Right cardiac atrium (tissue), 5 donors: Measurements from ENCODE around the gene FGF14. TPM values are rescaled to one million over a fixed set of nuclear protein-coding genes. Genes with fewer than 3 reads are reported as not detected.
A peak's percentile ranks its signal among the peaks of the same experiment; 100 is the strongest.

Experiments used
- ATAC-seq, 2 donors: fragments of 200-7000 bp; cut with Tn5 transposase; one replicate each; pipeline versions ENCODE4 v1.8.0 to v1.9.1; 2020; ENCODE audit warnings: moderate library complexity in 2 of 2, mild to moderate bottlenecking in 1 of 2
- DNase-seq, 3 donors: peaks; one replicate each; pipeline ENCODE4 v3.0.0-alpha.2; 2020
- H3K27ac ChIP-seq: one replicate; pipeline ENCODE4 v1.5.1; 2013; ENCODE audit warnings: mild to moderate bottlenecking, low read length, control low read depth, moderate library complexity
- H3K27me3 ChIP-seq: one replicate; pipeline ENCODE4 v1.6.1; 2013; ENCODE audit not compliant: control insufficient read depth, insufficient read depth
- H3K4me1 ChIP-seq: one replicate; pipeline ENCODE4 v1.6.1; 2013; ENCODE audit warnings: low read length; ENCODE audit not compliant: control insufficient read depth, insufficient read depth
- H3K4me3 ChIP-seq: one replicate; pipeline ENCODE4 v1.5.1; 2013; ENCODE audit warnings: low read length, control low read depth
- H3K9me3 ChIP-seq: one replicate; pipeline ENCODE4 v1.6.1; 2013; ENCODE audit warnings: low read length; ENCODE audit not compliant: control insufficient read depth
- WGBS: extraction: QIAGEN DNeasy Blood & Tissue Kit; methylation state at CpG from one replicate; pipeline ENCODE4 v1.1.7; 2013; 5-methylcytosine and 5-hydroxymethylcytosine counted together
- intact Hi-C, 4 donors: fragments of 100-400 bp; cut with DNase I; formaldehyde crosslinking; loops; one replicate each; pipeline versions ENCODE4 v1.11.0 to v1.14.0; 2022 to 2023
- polyA plus RNA-seq: library from polyadenylated mRNA; stranded (reverse); fragments of 200-250 nt; gene quantifications from one replicate; pipeline ENCODE4 v1.2.3, GENCODE V29; 2013
- total RNA-seq, 4 donors: library from RNA; stranded (reverse); fragmentation: NEBNext Ultra II Directional; extraction: Animal tissue kit (Norgen Biotek cat#: 25700); gene quantifications; one replicate each; pipeline ENCODE4 v1.2.1, GENCODE V29; 2021
- donor health status: healthy with polysubstance abuse.
- donor health status: DM: no; HTN: yes; CAD: no.
- donor health status: DM: no; HTN: no; CAD: no.
- donor health status: DM: no; HTN: yes; CAD: no; lungs with severe emphysema.
- donor health status: DM: yes; HTN: yes; CAD: no.

FGF14 gene
- total and polyA plus RNA-seq, 5 donors, result 0.54 to 4.9 (median 3.0) TPM

GRCh38 chr13:101830035-101830434 lies 571.8 kb downstream of the FGF14 start:
- WGBS, result 56% methylated on average over 2 of the region's 2 CpGs
- intact Hi-C loops, result no loop called here
- ATAC-seq, result no peak

GRCh38 chr13:101829484-101829883 lies 572.4 kb downstream of the FGF14 start:
- ATAC-seq, result no peak
- Histone ChIP-seq H3K4me3 (no peak overlapping the region), H3K27ac (no peak overlapping the region), H3K9me3 (no peaks in the 10 kb centered on the region), H3K27me3 (no peaks in the 10 kb centered on the region), H3K4me1 (no peaks in the 10 kb centered on the region)
- 53% methylated on average over 2 of the region's 2 CpGs for WGBS
- intact Hi-C loops, result no loop called here
- DNase-seq, result no peak

More at GRCh38 chr13:101830035-101830434, 571.8 kb downstream of the FGF14 start:
- H3K4me3 ChIP-seq, result no peak overlapping the region
- H3K9me3 ChIP-seq, result no peaks in the 10 kb centered on the region
- no peak overlapping the region for H3K27ac ChIP-seq
- H3K27me3 ChIP-seq, result no peaks in the 10 kb centered on the region
- DNase-seq, result no peak
- H3K4me1 ChIP-seq, result no peaks in the 10 kb centered on the region

DNA sequence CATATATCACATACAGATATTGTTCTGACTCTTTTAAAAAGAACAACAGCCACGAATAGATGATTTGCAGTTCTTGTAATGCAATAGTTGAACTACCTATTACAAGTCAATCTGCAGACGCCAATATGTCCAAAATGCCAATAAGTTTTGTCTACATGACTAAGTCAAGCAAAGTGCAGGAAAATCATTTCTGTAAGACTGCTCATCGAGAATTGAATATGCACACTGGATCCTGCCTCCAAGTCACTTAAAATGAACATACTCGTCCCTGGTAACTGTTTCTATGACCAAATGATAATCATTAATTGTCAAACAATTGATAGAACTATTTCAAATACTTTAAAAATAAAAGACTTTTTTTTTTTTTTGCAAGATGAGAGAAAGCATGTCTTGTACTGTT lies 573.7 kb downstream of the FGF14 start:
- DNase-seq (no peak), ATAC-seq (no peak)
- 71% methylated on average over 4 of the region's 4 CpGs for WGBS
- intact Hi-C loops, result no loop called here
- H3K27ac ChIP-seq, result no peak overlapping the region
- H3K27me3 ChIP-seq, result no peaks in the 10 kb centered on the region
- H3K4me1 ChIP-seq, result no peaks in the 10 kb centered on the region
- no peaks in the 10 kb centered on the region for H3K9me3 ChIP-seq
- no peak overlapping the region for H3K4me3 ChIP-seq

- H3K27me3 ChIP-seq, result no peaks in the 10 kb centered on the region
- WGBS, result 86% methylated on average over 3 of the region's 3 CpGs
- H3K9me3 ChIP-seq, result no peaks in the 10 kb centered on the region
- intact Hi-C loops, result no loop called here
- DNase-seq (no peak), ATAC-seq (no peak)
- H3K4me1 ChIP-seq, result no peaks in the 10 kb centered on the region
- no peak overlapping the region for H3K4me3 ChIP-seq
- H3K27ac ChIP-seq, result no peak overlapping the region
These were observed 584.0 kb downstream of the FGF14 start for GRCh38 chr13:101817898-101818297.

GRCh38 chr13:101811881-101812280 lies 590.0 kb downstream of the FGF14 start:
- 58% methylated on average over 1 of the region's 1 CpG for WGBS
- Histone ChIP-seq H3K4me3 (no peak overlapping the region), H3K4me1 (no peaks in the 10 kb centered on the region)

DNA sequence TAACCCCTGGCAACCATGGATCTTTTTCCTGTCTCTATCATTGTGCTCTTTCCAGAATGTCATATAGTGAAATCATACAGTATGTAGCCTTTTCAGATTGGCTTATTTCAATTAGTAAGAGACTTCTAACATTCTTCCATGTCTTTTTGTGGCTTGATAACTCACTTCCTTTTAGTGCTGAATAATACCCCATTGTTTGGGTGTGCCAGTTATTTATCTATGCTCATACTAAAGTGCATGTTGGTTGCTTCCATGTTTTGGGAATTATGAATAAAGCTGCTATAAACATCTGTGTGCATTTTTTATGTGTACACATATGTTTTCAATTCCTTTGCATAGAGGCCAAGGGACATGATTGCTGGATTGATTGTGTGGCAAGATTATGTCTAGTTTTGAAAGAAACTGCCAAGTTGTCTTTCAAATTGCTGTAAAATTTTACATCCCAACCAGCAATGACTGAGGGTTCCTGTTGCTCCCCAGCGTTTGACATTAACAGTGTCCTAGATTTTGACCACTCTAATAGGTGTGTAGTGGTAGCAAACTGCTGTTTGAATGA lies 590.5 kb downstream of the FGF14 start:
- 68% methylated on average over 1 of the region's 1 CpG for WGBS
- no peak overlapping the region for H3K27ac ChIP-seq
- H3K27me3 ChIP-seq, result no peaks in the 10 kb centered on the region
- ATAC-seq (no peak), DNase-seq (no peak)
- no peak overlapping the region for H3K4me3 ChIP-seq
- intact Hi-C loops, result no loop called here
- H3K4me1 ChIP-seq, result no peaks in the 10 kb centered on the region
- no peaks in the 10 kb centered on the region for H3K9me3 ChIP-seq

More at GRCh38 chr13:101811881-101812280, 590.0 kb downstream of the FGF14 start:
- Histone ChIP-seq H3K27me3 (no peaks in the 10 kb centered on the region), H3K27ac (no peak overlapping the region), H3K9me3 (no peaks in the 10 kb centered on the region)
- intact Hi-C loops, result no loop called here
- DNase-seq (no peak), ATAC-seq (no peak)

DNA sequence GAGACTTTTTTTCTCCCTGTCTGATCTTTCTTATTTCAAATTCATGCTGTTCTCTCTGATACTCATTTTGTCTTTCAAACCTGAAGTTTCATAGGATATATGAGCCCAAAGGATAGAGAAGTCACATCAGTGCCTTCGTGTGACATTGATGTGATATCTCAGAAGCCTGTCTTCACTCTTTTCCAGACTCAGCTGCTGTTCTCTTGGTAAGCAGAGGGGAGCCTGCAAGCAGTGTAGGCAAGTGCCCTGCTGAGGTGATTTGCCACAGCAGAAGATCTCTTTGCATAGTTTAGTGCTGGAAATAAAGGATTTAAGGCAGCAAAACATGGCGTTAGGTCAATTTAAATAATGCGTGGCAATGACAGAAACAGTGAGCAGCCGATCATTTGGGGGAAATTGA lies 602.7 kb downstream of the FGF14 start:
- Histone ChIP-seq H3K9me3 (no peaks in the 10 kb centered on the region), H3K4me1 (peaks cover 3% of the 10 kb centered on the region), H3K27me3 (no peaks in the 10 kb centered on the region), H3K27ac (no peak overlapping the region), H3K4me3 (no peak overlapping the region)
- intact Hi-C loops, result no loop called here
- ATAC-seq, result no peak
- DNase-seq, result no peak
- 49% methylated on average over 4 of the region's 4 CpGs for WGBS

- intact Hi-C loops, result no loop called here
- WGBS, result 1% methylated on average over 1 of the region's 1 CpG
- DNase-seq (no peak), ATAC-seq (no peak)
- H3K4me1 ChIP-seq, result peaks cover 3% of the 10 kb centered on the region
- H3K27me3 ChIP-seq, result no peaks in the 10 kb centered on the region
- H3K9me3 ChIP-seq, result no peaks in the 10 kb centered on the region
- H3K27ac ChIP-seq, result no peak overlapping the region
- no peak overlapping the region for H3K4me3 ChIP-seq
These were observed 603.4 kb downstream of the FGF14 start for GRCh38 chr13:101798437-101798836.

- WGBS, result 61% methylated on average over 3 of the region's 3 CpGs
- H3K27ac ChIP-seq, result no peak overlapping the region
- no peak for ATAC-seq
- H3K27me3 ChIP-seq, result no peaks in the 10 kb centered on the region
- no peak for DNase-seq
- no peaks in the 10 kb centered on the region for H3K9me3 ChIP-seq
- peaks cover 3% of the 10 kb centered on the region for H3K4me1 ChIP-seq
- intact Hi-C loops, result no loop called here
- H3K4me3 ChIP-seq, result no peak overlapping the region
These were observed 606.4 kb downstream of the FGF14 start for GRCh38 chr13:101795460-101795859.

- WGBS, result 85% methylated on average over 1 of the region's 1 CpG
These were observed 606.8 kb downstream of the FGF14 start for GRCh38 chr13:101795025-101795424.

GRCh38 chr13:101792189-101792588 lies 609.7 kb downstream of the FGF14 start:
- intact Hi-C loops, result no loop called here
- Histone ChIP-seq H3K27ac (no peak overlapping the region), H3K4me3 (no peak overlapping the region), H3K27me3 (no peaks in the 10 kb centered on the region), H3K4me1 (peaks cover 3% of the 10 kb centered on the region), H3K9me3 (no peaks in the 10 kb centered on the region)
- ATAC-seq (no peak), DNase-seq (no peak)
- 70% methylated on average over 1 of the region's 1 CpG for WGBS

More at GRCh38 chr13:101795025-101795424, 606.8 kb downstream of the FGF14 start:
- no peak for DNase-seq
- no peak overlapping the region for H3K4me3 ChIP-seq
- no peak for ATAC-seq
- intact Hi-C loops, result no loop called here
- H3K4me1 ChIP-seq, result peaks cover 3% of the 10 kb centered on the region
- H3K27me3 ChIP-seq, result no peaks in the 10 kb centered on the region
- no peaks in the 10 kb centered on the region for H3K9me3 ChIP-seq
- no peak overlapping the region for H3K27ac ChIP-seq

DNA sequence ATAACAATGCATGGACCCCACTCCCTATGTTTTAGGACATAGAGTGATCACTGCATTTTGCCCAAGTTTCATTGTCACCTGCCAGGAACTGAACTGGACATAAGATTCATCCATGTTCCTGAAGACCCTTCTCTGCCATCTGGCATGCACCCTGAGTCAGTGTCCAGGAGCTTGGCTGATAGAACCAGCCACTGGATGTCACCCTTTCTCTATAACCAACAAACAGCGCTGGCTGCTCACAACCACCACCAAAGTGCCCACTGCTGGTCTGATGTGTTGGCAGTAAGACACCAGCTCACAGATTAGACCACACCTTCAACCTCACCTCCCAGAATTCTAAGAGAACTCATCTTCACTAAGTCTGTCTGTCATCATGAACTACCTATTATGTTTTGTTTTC lies 616.0 kb downstream of the FGF14 start:
- ATAC-seq (peak; percentile 61 to 68), DNase-seq (peak in 1 of 3 donors; percentile 44)
- Histone ChIP-seq H3K4me1 (no peaks in the 10 kb centered on the region), H3K27me3 (no peaks in the 10 kb centered on the region), H3K27ac (no peak overlapping the region), H3K4me3 (no peak overlapping the region), H3K9me3 (no peaks in the 10 kb centered on the region)
- 20% methylated on average over 1 of the region's 1 CpG for WGBS
- intact Hi-C loops, result loop anchor here in 1 of 4 donors (10.0 kb wide), 1 partner anchor 129 kb away; no protein-coding TSS in a partner anchor
